Measurements from ENCODE around the gene MAPK7. TPM values are rescaled to one million over a fixed set of nuclear protein-coding genes. Genes with fewer than 3 reads are reported as not detected.

Gene MAPK7
- total RNA-seq, 1 donor from 2014 or later = 44.3 TPM

DNA sequence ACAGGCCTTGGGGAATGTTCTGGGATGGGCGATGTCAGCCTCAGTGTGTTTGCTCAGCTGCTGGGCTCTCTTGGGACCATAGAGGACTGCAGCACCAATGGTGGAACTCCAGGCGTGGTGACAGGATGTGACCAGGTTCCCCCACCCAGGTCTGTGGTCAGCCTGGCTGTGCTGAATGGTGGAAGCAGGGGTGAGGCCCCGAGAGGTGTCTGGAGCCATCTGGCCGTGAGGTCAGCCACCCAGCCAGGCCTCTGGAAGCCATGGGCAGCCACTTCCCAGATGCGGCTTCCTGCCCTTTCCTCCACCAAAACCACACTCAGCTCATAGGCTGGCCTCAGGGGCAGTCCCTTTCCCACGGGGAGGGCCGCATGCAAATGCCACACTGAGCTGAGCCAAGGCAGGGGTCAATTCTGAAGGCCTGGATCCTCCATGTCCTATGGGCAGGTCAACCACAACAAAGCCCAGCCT is 7.8 kb upstream of the MAPK7 start:
- no peak for DNase-seq (ENCODE audit: extremely low spot score, unreplicated experiment)
- TF ChIP-seq, protein P1, sequence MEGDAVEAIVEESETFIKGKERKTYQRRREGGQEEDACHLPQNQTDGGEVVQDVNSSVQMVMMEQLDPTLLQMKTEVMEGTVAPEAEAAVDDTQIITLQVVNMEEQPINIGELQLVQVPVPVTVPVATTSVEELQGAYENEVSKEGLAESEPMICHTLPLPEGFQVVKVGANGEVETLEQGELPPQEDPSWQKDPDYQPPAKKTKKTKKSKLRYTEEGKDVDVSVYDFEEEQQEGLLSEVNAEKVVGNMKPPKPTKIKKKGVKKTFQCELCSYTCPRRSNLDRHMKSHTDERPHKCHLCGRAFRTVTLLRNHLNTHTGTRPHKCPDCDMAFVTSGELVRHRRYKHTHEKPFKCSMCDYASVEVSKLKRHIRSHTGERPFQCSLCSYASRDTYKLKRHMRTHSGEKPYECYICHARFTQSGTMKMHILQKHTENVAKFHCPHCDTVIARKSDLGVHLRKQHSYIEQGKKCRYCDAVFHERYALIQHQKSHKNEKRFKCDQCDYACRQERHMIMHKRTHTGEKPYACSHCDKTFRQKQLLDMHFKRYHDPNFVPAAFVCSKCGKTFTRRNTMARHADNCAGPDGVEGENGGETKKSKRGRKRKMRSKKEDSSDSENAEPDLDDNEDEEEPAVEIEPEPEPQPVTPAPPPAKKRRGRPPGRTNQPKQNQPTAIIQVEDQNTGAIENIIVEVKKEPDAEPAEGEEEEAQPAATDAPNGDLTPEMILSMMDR (conservative IDR thresholded peaks at IDR 0.05) = no peak
- H3K4me1 Mint-ChIP-seq (ENCODE audit: unreplicated experiment) = peaks cover 8% of the 10 kb centered on the region
- no peaks in the 10 kb centered on the region for H3K36me3 Mint-ChIP-seq
- no peak overlapping the region for H3K4me3 Mint-ChIP-seq
- no peaks in the 10 kb centered on the region for H3K9me3 Mint-ChIP-seq
- no peaks in the 10 kb centered on the region for H3K27me3 Mint-ChIP-seq
- H3K27ac Mint-ChIP-seq = no peak overlapping the region

DNA sequence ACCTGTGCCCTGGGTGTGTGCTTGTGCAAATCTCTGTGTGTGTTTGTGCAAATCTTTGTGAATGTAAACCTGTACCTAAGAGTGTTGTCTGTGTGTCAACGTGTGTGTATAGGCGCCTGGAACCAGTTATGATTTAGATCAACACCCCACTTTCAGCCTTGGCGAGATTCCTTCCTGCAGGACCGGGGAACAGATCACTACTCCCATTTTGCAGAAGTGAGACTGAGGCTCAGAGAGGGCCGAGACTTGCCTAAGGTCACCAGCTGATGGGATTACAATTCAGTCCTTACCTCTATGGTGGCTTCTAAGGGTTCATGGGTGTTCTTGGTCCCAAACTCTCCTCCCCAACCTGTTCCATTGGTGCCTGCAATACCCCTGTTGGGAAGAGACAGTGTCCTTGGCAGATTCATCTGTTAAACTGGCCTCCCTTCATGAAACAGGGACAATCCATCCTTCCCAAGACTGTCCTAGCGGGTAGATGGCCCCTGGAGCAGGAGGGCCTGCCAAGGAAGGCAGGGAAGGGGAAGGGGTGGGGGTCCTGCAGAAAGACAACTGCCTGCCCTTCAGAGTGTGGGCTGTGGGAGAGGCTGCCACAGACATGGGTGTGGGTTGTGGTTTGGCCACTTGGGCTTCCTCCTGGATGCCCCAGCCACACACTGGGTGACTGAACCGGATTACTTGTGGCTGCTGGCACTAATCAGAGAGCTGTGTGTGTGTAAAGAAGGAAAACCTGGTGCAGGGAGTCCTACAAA is 6.9 kb upstream of the MAPK7 start:
- no peak for DNase-seq (ENCODE audit: extremely low spot score, unreplicated experiment)
- peak overlapping the region; percentile 24 for H3K27ac Mint-ChIP-seq
- no peaks in the 10 kb centered on the region for H3K27me3 Mint-ChIP-seq
- TF ChIP-seq, protein P1 (conservative IDR thresholded peaks at IDR 0.05) = no peak
- H3K36me3 Mint-ChIP-seq = no peaks in the 10 kb centered on the region
- H3K4me3 Mint-ChIP-seq = no peak overlapping the region
- H3K4me1 Mint-ChIP-seq (ENCODE audit: unreplicated experiment) = peaks cover 12% of the 10 kb centered on the region
- H3K9me3 Mint-ChIP-seq = no peaks in the 10 kb centered on the region

DNA sequence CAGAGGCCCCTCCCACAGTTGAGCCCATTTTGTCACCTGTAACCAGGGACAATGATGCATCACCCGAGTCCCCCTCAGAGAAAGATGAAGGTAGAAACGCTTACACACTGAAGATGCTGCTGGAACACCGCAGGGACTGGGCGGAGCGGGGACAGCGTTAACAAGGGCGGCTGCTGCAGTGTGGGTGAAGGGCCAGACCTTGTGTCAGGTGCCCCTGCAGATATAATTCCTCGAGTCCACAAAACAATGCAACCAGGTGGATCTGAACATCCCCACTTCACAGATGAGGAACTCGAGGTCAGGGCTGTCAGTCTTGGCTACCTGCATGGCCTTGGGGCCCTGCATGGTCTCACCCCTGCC is 6.3 kb upstream of the MAPK7 start:
- Mint-ChIP-seq H3K27ac (no peak overlapping the region), H3K4me3 (no peak overlapping the region), H3K9me3 (no peaks in the 10 kb centered on the region), H3K36me3 (no peaks in the 10 kb centered on the region), H3K27me3 (no peaks in the 10 kb centered on the region), H3K4me1 (ENCODE audit: unreplicated experiment) (peaks cover 16% of the 10 kb centered on the region)
- TF ChIP-seq, protein P1 (conservative IDR thresholded peaks at IDR 0.05) = no peak
- DNase-seq (ENCODE audit: extremely low spot score, unreplicated experiment) = no peak

- H3K9me3 Mint-ChIP-seq = no peaks in the 10 kb centered on the region
- TF ChIP-seq, protein P1 (conservative IDR thresholded peaks at IDR 0.05) = no peak
- H3K27ac Mint-ChIP-seq = no peak overlapping the region
Measured at GRCh38 chr17:19372439-19372838, 5.9 kb upstream of the MAPK7 start.

DNA sequence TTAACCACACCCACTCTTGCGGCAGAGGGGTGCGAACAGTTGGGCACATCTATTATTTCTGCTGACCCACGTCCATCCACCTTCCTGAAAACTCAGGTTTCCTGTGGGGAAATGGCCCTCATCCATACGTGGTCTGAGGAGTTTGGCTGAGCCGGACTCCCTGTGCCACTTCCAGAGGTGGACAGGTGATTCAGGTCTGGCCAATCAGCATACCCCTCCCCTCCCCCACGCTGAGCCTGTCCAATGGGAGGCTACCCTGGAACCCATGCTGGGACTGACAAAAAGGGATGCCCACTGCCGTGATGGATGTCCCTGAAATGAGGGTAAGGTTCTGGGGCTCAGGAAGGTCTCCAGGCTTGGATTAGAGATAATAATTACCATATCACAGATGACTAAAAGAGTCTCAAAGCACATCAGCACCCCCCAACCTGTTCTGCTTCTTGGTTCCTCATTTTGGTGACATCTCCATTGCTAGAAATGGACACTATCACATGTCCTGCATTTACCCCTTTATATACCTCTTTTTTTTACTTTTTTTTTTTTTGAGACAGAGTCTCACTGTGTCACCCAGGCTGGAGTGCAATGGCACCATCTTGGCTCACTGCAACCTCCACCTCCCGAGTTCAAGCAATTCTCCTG is 5.3 kb upstream of the MAPK7 start:
- no peak overlapping the region for H3K4me3 Mint-ChIP-seq
- H3K27ac Mint-ChIP-seq = no peak overlapping the region
- H3K9me3 Mint-ChIP-seq = no peaks in the 10 kb centered on the region
- H3K27me3 Mint-ChIP-seq = no peaks in the 10 kb centered on the region
- H3K4me1 Mint-ChIP-seq (ENCODE audit: unreplicated experiment) = peaks cover 19% of the 10 kb centered on the region
- no peak for DNase-seq (ENCODE audit: extremely low spot score, unreplicated experiment)
- H3K36me3 Mint-ChIP-seq = no peaks in the 10 kb centered on the region
- TF ChIP-seq, protein P1 (conservative IDR thresholded peaks at IDR 0.05) = no peak

More at GRCh38 chr17:19372439-19372838, 5.9 kb upstream of the MAPK7 start:
- H3K4me3 Mint-ChIP-seq = no peak overlapping the region
- no peaks in the 10 kb centered on the region for H3K36me3 Mint-ChIP-seq
- H3K4me1 Mint-ChIP-seq (ENCODE audit: unreplicated experiment) = peaks cover 19% of the 10 kb centered on the region
- DNase-seq (ENCODE audit: extremely low spot score, unreplicated experiment) = no peak
- H3K27me3 Mint-ChIP-seq = no peaks in the 10 kb centered on the region

Measured in type B pancreatic cell (in vitro differentiated cells).